ENCODE measurements around the gene PHLDB1.
"Not testable (repeated sequence)": the region's sequence is repeated elsewhere in the genome, so short reads cannot be mapped to it uniquely, and the experiment has no call there.

PHLDB1 gene

GRCh38 chr11:118606157-118606843 lies 1.1 kb upstream of the PHLDB1 start:
- no peak for DNase-seq

- DNase-seq: no peak
Measured at GRCh38 chr11:118606844-118607228, 579 bp upstream of the PHLDB1 start.

- no peak for DNase-seq
Measured at GRCh38 chr11:118608360-118609227, 1.2 kb downstream of the PHLDB1 start.

- DNase-seq: no peak
Measured at GRCh38 chr11:118609380-118610224, 2.2 kb downstream of the PHLDB1 start.

GRCh38 chr11:118610225-118610772 lies 2.9 kb downstream of the PHLDB1 start:
- no peak for DNase-seq

GRCh38 chr11:118610773-118611432 lies 3.5 kb downstream of the PHLDB1 start:
- no peak for DNase-seq

GRCh38 chr11:118611433-118611795 lies 4.0 kb downstream of the PHLDB1 start:
- not testable (repeated sequence) for DNase-seq

GRCh38 chr11:118612378-118612777 lies 5.0 kb downstream of the PHLDB1 start:
- DNase-seq: no peak

GRCh38 chr11:118614511-118614910 lies 7.1 kb downstream of the PHLDB1 start:
- no peak for DNase-seq

GRCh38 chr11:118615282-118615975 lies 8.0 kb downstream of the PHLDB1 start:
- no peak for DNase-seq

GRCh38 chr11:118615976-118616371 lies 8.6 kb downstream of the PHLDB1 start:
- no peak for DNase-seq

- no peak for DNase-seq
Measured at GRCh38 chr11:118618115-118618990, 10.9 kb downstream of the PHLDB1 start.

- no peak for DNase-seq
Measured at GRCh38 chr11:118618991-118619375, 11.6 kb downstream of the PHLDB1 start.

- no peak for DNase-seq
Measured at GRCh38 chr11:118619444-118620197, 12.2 kb downstream of the PHLDB1 start.

- DNase-seq: no peak
Measured at GRCh38 chr11:118620529-118621070, 13.2 kb downstream of the PHLDB1 start.

- peak; percentile 75 for DNase-seq
Measured at GRCh38 chr11:118621071-118621783, 13.8 kb downstream of the PHLDB1 start.

GRCh38 chr11:118621784-118622375 lies 14.5 kb downstream of the PHLDB1 start:
- no peak for DNase-seq

GRCh38 chr11:118622376-118623268 lies 15.2 kb downstream of the PHLDB1 start:
- DNase-seq: no peak

Measured in NCI-H187 treated with DMSO at 0.1 percent for 48 hours (cell line).